Stimulated activated CD8-positive, alpha-beta memory T cell treated with anti-CD3 and anti-CD28 coated beads, Interleukin-15, amount 100 ng/mL, for 24 hours (primary cell): ENCODE data around the gene PIK3R5.
"Not testable (repeated sequence)": the region's sequence is repeated elsewhere in the genome, so short reads cannot be mapped to it uniquely, and the experiment has no call there.

Experiments used
- DNase-seq: peaks from one replicate; pipeline ENCODE4 v3.0.0-alpha.2; 2020; ENCODE audit warnings: low read depth

PIK3R5 gene

GRCh38 chr17:8986295-8986694 is 20.8 kb upstream of the PIK3R5 start:
- no peak for DNase-seq

GRCh38 chr17:8985054-8985701 is 19.7 kb upstream of the PIK3R5 start:
- DNase-seq: no peak

- DNase-seq: not testable (repeated sequence)
These were observed 18.7 kb upstream of the PIK3R5 start for GRCh38 chr17:8984225-8984624.

GRCh38 chr17:8981443-8981842 is 15.9 kb upstream of the PIK3R5 start:
- DNase-seq: no peak

GRCh38 chr17:8979715-8980114 is 14.2 kb upstream of the PIK3R5 start:
- no peak for DNase-seq

GRCh38 chr17:8976638-8977037 is 11.1 kb upstream of the PIK3R5 start:
- no peak for DNase-seq

GRCh38 chr17:8975091-8975725 is 9.7 kb upstream of the PIK3R5 start:
- DNase-seq: no peak

- DNase-seq: no peak
These were observed 4.4 kb upstream of the PIK3R5 start for GRCh38 chr17:8969901-8970300.

GRCh38 chr17:8968503-8968902 is 3.0 kb upstream of the PIK3R5 start:
- DNase-seq: no peak

GRCh38 chr17:8967861-8968260 is 2.4 kb upstream of the PIK3R5 start:
- no peak for DNase-seq

GRCh38 chr17:8966926-8967325 is 1.4 kb upstream of the PIK3R5 start:
- no peak for DNase-seq

GRCh38 chr17:8964801-8965393 is 610 bp downstream of the PIK3R5 start:
- DNase-seq: no peak

- no peak for DNase-seq
These were observed 1.8 kb downstream of the PIK3R5 start for GRCh38 chr17:8963647-8964258.

GRCh38 chr17:8963014-8963413 is 2.5 kb downstream of the PIK3R5 start:
- DNase-seq: no peak

GRCh38 chr17:8961829-8962228 is 3.7 kb downstream of the PIK3R5 start:
- no peak for DNase-seq

GRCh38 chr17:8960325-8961140 is 5.0 kb downstream of the PIK3R5 start:
- DNase-seq: no peak

- DNase-seq: no peak
These were observed 6.1 kb downstream of the PIK3R5 start for GRCh38 chr17:8959312-8959918.

- DNase-seq: no peak
These were observed 7.8 kb downstream of the PIK3R5 start for GRCh38 chr17:8957721-8958120.

GRCh38 chr17:8956465-8956902 is 9.0 kb downstream of the PIK3R5 start:
- DNase-seq: no peak

- no peak for DNase-seq
These were observed 10.2 kb downstream of the PIK3R5 start for GRCh38 chr17:8955021-8955959.

- DNase-seq: no peak
These were observed 11.2 kb downstream of the PIK3R5 start for GRCh38 chr17:8954339-8954738.
